C4-2B (cell line): ENCODE data around the gene NPRL2.

ENCODE experiments used
- H3K27ac ChIP-seq: fragments of 450-650 bp; 2 replicates; pipeline ENCODE4 v1.5.1; 2017
- CTCF ChIP-seq: fragments of 450-650 bp; conservative IDR thresholded peaks from 2 replicates; pipeline ENCODE4 v1.5.1; 2017; ENCODE audit warnings: mild to moderate bottlenecking
- ZFX ChIP-seq: fragments of 450-650 bp; IDR thresholded peaks from 2 replicates; pipeline ENCODE4 v1.6.1; 2017

NPRL2 gene

DNA sequence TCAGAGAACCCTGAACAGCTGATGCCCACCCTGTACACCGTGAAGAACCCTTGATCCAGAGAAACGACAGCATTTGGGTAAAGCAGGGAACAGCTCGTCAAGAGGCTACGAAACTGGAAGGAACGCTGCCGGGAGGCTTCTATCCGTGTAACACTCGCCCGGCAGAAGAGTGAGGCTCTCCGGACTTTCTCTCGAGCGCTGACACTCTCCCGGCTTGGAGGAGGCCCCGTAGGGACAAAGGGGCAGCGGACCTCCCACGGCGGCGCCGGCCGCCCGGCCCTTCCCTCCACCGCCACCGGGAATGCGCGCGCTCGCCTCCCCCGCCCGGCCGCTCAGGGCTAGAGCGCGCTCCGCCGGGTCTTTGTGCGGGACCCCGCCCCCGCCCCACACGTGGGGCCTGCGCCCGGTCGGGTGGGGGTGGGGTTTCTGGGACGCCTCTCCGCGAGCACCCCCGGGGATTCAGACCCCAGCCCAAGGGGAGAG is 29.7 kb downstream of the NPRL2 start:
- peak overlapping the region; percentile 90 for H3K27ac ChIP-seq
- no peak for TF ChIP-seq ZFX
- no peak for TF ChIP-seq CTCF

DNA sequence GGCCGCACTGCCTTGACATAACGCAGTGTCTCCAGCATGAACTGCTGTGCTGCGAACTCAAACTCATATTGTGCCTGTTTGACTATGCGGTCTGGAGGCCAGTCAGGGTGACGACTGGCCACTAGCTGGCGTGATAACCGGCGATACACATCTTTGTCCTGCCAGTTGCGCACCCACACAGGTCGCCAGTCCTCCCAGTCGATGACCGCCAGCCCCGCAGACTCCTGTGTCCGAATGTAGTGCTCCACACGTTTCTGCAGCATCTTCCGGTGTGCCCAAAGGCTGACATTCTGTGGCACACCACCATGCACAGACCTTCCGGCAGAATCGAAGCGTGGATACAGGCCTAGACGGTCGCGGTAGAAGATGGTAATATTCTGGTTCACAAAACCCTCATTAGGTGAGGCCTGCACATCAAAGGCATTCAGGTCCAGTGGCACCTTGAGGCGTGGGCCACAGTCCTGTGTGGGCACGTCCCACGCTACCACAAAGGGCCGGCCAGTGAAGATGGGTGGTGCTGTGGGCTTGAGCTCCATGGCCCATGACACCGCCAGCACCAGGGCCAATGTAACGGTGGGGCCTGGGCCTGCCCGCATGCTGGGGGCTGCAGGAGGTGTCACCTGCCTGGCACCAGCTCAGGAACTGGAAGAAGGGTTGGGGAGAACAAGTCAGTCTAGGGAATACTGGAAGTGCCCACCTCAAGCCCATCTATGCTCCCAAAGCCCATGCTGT is 30.5 kb downstream of the NPRL2 start:
- TF ChIP-seq CTCF, result no peak
- no peak for TF ChIP-seq ZFX
- H3K27ac ChIP-seq, result peak overlapping the region; percentile 90

DNA sequence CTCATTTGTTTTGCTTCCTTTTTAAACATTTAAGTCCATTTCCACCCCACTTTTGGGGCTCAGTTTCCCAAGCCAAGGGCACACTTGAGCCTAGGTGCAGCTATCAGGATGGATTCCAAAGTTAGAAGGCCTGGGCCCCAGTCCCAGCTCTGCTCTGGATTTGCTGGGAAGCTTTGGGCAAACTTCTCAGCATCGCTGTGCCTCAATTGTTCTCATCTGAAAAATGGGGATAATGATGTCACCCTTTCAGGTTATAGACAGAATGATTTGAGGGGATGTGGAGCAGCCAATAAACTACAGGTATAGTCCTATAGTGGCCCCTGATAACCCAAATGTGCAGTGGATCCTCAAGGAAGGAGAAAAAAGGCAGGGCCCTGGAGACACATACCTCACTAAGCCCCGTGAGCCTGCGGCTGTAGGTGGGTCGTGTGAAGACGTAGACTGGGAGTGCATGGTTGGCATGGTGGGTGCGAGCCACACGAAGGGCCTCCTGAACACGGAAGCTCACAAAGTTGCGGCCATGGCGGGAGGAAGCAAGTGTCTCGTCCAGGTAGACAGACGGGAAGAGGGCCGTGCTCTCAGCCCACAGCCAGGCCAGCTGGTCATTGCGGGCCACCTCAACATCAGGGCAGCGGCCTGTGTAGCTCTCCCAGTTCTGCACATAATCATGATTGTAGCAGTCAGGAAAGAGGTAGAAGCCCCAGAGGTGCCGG is 31.2 kb downstream of the NPRL2 start:
- TF ChIP-seq CTCF, result no peak
- no peak for TF ChIP-seq ZFX
- no peak overlapping the region; the same call in 1 of the 2 replicates for H3K27ac ChIP-seq

DNA sequence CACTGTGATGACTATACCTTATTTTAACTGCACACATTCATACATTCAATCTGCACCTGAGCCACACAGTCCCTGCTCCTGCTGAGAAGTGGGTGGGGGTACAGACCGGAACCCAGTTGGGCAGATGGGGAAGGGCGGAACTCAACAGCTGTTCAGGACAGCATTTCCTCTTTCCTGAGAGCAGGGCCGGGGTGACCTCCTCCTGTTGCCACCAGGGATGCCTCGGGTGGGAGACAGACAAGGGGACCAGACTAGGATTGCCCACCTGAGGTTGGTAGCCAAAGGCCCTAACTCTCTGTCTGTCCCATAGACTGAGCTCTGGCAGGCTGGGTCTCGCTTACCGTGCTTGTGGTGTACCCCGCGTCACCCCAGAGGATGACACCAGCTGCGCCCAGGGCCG is 32.0 kb downstream of the NPRL2 start:
- TF ChIP-seq ZFX, result no peak
- TF ChIP-seq CTCF, result no peak

DNA sequence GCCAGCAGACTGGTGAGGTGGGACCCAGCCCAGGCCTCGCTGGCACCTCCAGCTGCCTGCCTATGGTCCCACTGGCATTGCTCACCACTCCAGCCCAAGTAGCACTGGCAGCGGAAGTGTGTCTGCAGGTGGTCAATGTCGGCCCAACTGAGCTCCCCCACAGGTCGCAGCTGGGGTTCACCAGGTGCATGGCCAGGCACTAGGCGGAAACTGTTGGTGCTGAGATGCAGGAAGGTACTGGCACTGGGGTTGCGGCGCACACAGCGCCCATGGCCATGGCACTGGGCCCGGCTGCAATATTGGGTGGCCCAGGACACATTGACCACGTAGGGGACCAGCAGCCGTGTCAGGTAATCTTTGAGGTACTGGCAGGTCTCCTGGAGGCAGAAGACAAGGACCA is 32.4 kb downstream of the NPRL2 start:
- no peak overlapping the region for H3K27ac ChIP-seq
- TF ChIP-seq ZFX (no peak), CTCF (no peak)

More for the DNA sequence above, 32.0 kb downstream of the NPRL2 start:
- H3K27ac ChIP-seq, result no peak overlapping the region

GRCh38 chr3:50317300-50317699 is 33.3 kb downstream of the NPRL2 start:
- no peak for TF ChIP-seq CTCF
- TF ChIP-seq ZFX, result no peak
- H3K27ac ChIP-seq, result no peak overlapping the region

GRCh38 chr3:50316657-50317242 is 33.8 kb downstream of the NPRL2 start:
- no peak overlapping the region for H3K27ac ChIP-seq
- TF ChIP-seq CTCF (no peak), ZFX (no peak)
